IMR-90 (cell line): ENCODE results near the gene GAS2L2. TPM values are rescaled to one million over a fixed set of nuclear protein-coding genes. Genes with fewer than 3 reads are reported as not detected.

Source experiments
- ATAC-seq: fragments of 200-7000 bp; cut with Tn5 transposase; 2 replicates; pipeline ENCODE4 v1.9.1; 2020; ENCODE audit warnings: low read depth, mild to moderate bottlenecking, moderate library complexity
- BruUV-seq: library from RNA; stranded (reverse); fragments of 400-500 nt; replicated peaks from 2 replicates; lab custom pipeline; 2021; lab: Mats Ljungman, UMichigan
- CTCF ChIA-PET: fragments of 300-600 bp; formaldehyde crosslinking; extraction: SDS; loops from one replicate; lab custom pipeline; 2021; ENCODE audit warnings: antibody characterized with exemption; lab: Yijun Ruan, JAX
- POLR2A ChIA-PET: fragments of 300-600 bp; sonication (Branson Sonifier 250); formaldehyde crosslinking; loops from one replicate; lab custom pipeline; 2022; ENCODE audit warnings: antibody characterized with exemption; ENCODE audit not compliant: unreplicated experiment; lab: Charles Lee
- DNase-seq: peaks from one replicate; pipeline ENCODE4 v3.0.0; 2013
- H2AFZ ChIP-seq: replicated peaks from 2 replicates; pipeline ENCODE3; 2013; ENCODE audit warnings: low read length, mild to moderate bottlenecking; ENCODE audit not compliant: poor library complexity
- H2AK5ac ChIP-seq: 2 replicates; pipeline ENCODE4 v1.6.1; 2013; ENCODE audit warnings: low read depth, low read length, inconsistent platforms
- H2AK9ac ChIP-seq: replicated peaks from 2 replicates; pipeline ENCODE3; 2013; ENCODE audit warnings: mild to moderate bottlenecking, low read depth, low read length, moderate library complexity; ENCODE audit not compliant: poor library complexity
- H2BK120ac ChIP-seq: 2 replicates; pipeline ENCODE4 v1.6.1; 2013; ENCODE audit warnings: low read depth, low read length, inconsistent platforms
- H2BK15ac ChIP-seq: 3 replicates; pipeline ENCODE4 v1.6.1; 2013; ENCODE audit warnings: low read depth, low read length, inconsistent platforms
- H2BK20ac ChIP-seq: 2 replicates; pipeline ENCODE4 v1.6.1; 2013; ENCODE audit warnings: low read depth, mild to moderate bottlenecking, inconsistent platforms, low read length, moderate library complexity
- H2BK5ac ChIP-seq: 2 replicates; pipeline ENCODE4 v1.6.1; 2013; ENCODE audit warnings: mild to moderate bottlenecking, low read depth, low read length, inconsistent platforms; ENCODE audit not compliant: poor library complexity, severe bottlenecking
- H3K14ac ChIP-seq: replicated peaks from 2 replicates; pipeline ENCODE4 v1.6.1; 2013; ENCODE audit warnings: low read depth, low read length, inconsistent platforms
- H3K18ac ChIP-seq: 2 replicates; pipeline ENCODE4 v1.6.1; 2013; ENCODE audit warnings: low read depth, low read length, control low read depth
- H3K23ac ChIP-seq: 2 replicates; pipeline ENCODE4 v1.6.1; 2013; ENCODE audit warnings: low read depth, low read length, inconsistent platforms
- H3K27ac ChIP-seq: 2 replicates; pipeline ENCODE4 v1.5.1; 2013; ENCODE audit warnings: mild to moderate bottlenecking, control low read depth, low read length; ENCODE audit not compliant: insufficient read depth
- H3K27me3 ChIP-seq: 2 replicates; pipeline ENCODE4 v1.6.1; 2013; ENCODE audit warnings: low read length; ENCODE audit not compliant: control insufficient read depth, insufficient read depth
- H3K36me3 ChIP-seq: 2 replicates; pipeline ENCODE4 v1.6.1; 2013; ENCODE audit warnings: low read length, mixed read lengths; ENCODE audit not compliant: control insufficient read depth, insufficient read depth
- H3K4ac ChIP-seq: 2 replicates; pipeline ENCODE4 v1.6.1; 2013; ENCODE audit warnings: low read depth, low read length, inconsistent platforms
- H3K4me1 ChIP-seq: 2 replicates; pipeline ENCODE4 v1.6.1; 2013; ENCODE audit warnings: low read length, mixed read lengths; ENCODE audit not compliant: control insufficient read depth, insufficient read depth
- H3K4me2 ChIP-seq: 2 replicates; pipeline ENCODE4 v1.6.1; 2013; ENCODE audit warnings: low read depth, mild to moderate bottlenecking, control low read depth, low read length, moderate library complexity
- H3K4me3 ChIP-seq: 2 replicates; pipeline ENCODE4 v1.5.1; 2013; ENCODE audit warnings: low read depth, mild to moderate bottlenecking, control low read depth, low read length, moderate library complexity; ENCODE audit not compliant: insufficient read depth
- H3K56ac ChIP-seq: 2 replicates; pipeline ENCODE4 v1.6.1; 2013; ENCODE audit warnings: low read length, inconsistent platforms; ENCODE audit not compliant: insufficient read depth; ENCODE audit errors: extremely low read depth
- H3K79me1 ChIP-seq, 2 experiments: 2 replicates each; pipeline ENCODE4 v1.6.1; 2013; ENCODE audit warnings: low read length in 2 of 2, inconsistent platforms in 1 of 2, low read depth in 1 of 2
- H3K9ac ChIP-seq: 2 replicates; pipeline ENCODE4 v1.6.1; 2013; ENCODE audit warnings: low read depth, low read length, control low read depth
- H3K9me1 ChIP-seq: 2 replicates; pipeline ENCODE4 v1.6.1; 2013; ENCODE audit warnings: low read length, inconsistent platforms; ENCODE audit not compliant: insufficient read depth
- H3K9me3 ChIP-seq: 2 replicates; pipeline ENCODE4 v1.6.1; 2013; ENCODE audit warnings: low read length; ENCODE audit not compliant: control insufficient read depth, insufficient read depth
- H4K20me1 ChIP-seq: 2 replicates; pipeline ENCODE4 v1.6.1; 2013; ENCODE audit warnings: low read length, inconsistent platforms; ENCODE audit not compliant: insufficient read depth
- H4K5ac ChIP-seq: 2 replicates; pipeline ENCODE4 v1.6.1; 2013; ENCODE audit warnings: mild to moderate bottlenecking, low read depth, low read length, control low read depth
- H4K8ac ChIP-seq, 2 experiments: 2 replicates each; pipeline ENCODE4 v1.6.1; 2013; ENCODE audit warnings: low read depth in 2 of 2, low read length in 2 of 2, control low read depth in 1 of 2, inconsistent platforms in 1 of 2
- H4K91ac ChIP-seq: 2 replicates; pipeline ENCODE4 v1.6.1; 2013; ENCODE audit warnings: low read depth, low read length, inconsistent platforms; ENCODE audit not compliant: insufficient read depth
- CEBPB ChIP-seq: IDR thresholded peaks from 2 replicates; pipeline ENCODE4 v1.6.1; 2012; ENCODE audit warnings: low read depth, low read length, improper control_type of control experiment
- CHD1 ChIP-seq: IDR thresholded peaks from 2 replicates; pipeline ENCODE4 v1.6.1; 2012; ENCODE audit warnings: low read depth, low read length, improper control_type of control experiment
- FOS ChIP-seq: fragments of 150-350 bp; IDR thresholded peaks from 2 replicates; pipeline ENCODE4 v1.6.1; 2016; ENCODE audit warnings: low read depth, low read length
- MAFK ChIP-seq: IDR thresholded peaks from 2 replicates; pipeline ENCODE4 v1.6.1; 2012; ENCODE audit warnings: low read depth, low read length, improper control_type of control experiment
- MAZ ChIP-seq: IDR thresholded peaks from 2 replicates; pipeline ENCODE4 v1.6.1; 2012; ENCODE audit warnings: low read depth, mild to moderate bottlenecking, low read length, improper control_type of control experiment, moderate library complexity, borderline replicate concordance
- MXI1 ChIP-seq: IDR thresholded peaks from 2 replicates; pipeline ENCODE4 v1.6.1; 2012; ENCODE audit warnings: low read depth, mild to moderate bottlenecking, low read length, moderate library complexity, borderline replicate concordance
- NFE2L2 ChIP-seq: fragments of 150-350 bp; IDR thresholded peaks from 2 replicates; pipeline ENCODE4 v1.6.1; 2016; ENCODE audit warnings: low read depth, mild to moderate bottlenecking, low read length
- POLR2A ChIP-seq: IDR thresholded peaks from 2 replicates; pipeline ENCODE4 v1.6.1; 2012; ENCODE audit warnings: mild to moderate bottlenecking, low read depth, low read length
- RAD21 ChIP-seq: IDR thresholded peaks from 2 replicates; pipeline ENCODE4 v1.6.1; 2012; ENCODE audit warnings: low read length, improper control_type of control experiment
- RCOR1 ChIP-seq: IDR thresholded peaks from 2 replicates; pipeline ENCODE4 v1.6.1; 2012; ENCODE audit warnings: mild to moderate bottlenecking, low read length, improper control_type of control experiment; ENCODE audit not compliant: insufficient replicate concordance
- SMC3 ChIP-seq: fragments of 150-350 bp; IDR thresholded peaks from 2 replicates; pipeline ENCODE4 v1.6.1; 2016; ENCODE audit warnings: low read depth, mild to moderate bottlenecking, antibody characterized with exemption, low read length, moderate library complexity
- WGBS, 2 experiments: methylation state at CpG; one replicate each; pipeline versions ENCODE4 v1.1.5 to v1.1.7; 2013; ENCODE audit warnings: missing lambda C conversion rate in 2 of 2; ENCODE audit not compliant: insufficient read length in 1 of 2; ENCODE audit errors: extremely low coverage in 2 of 2; 5-methylcytosine and 5-hydroxymethylcytosine counted together
- dilution Hi-C: fragments of 300-500 bp; cut with HindIII; formaldehyde crosslinking; loops from one replicate; pipeline ENCODE4 v1.14.3; 2018; ENCODE audit warnings: low sequenced_read_pairs; ENCODE audit not compliant: unreplicated experiment
- in situ Hi-C: fragments of 300-500 bp; cut with MboI; formaldehyde crosslinking; loops from 3 replicates; pipeline ENCODE4 v1.14.3; 2019; ENCODE audit warnings: low sequenced_read_pairs, inconsistent platforms, mixed read lengths
- intact Hi-C: fragments of 100-400 bp; cut with micrococcal nuclease; formaldehyde crosslinking; loops from 2 replicates; pipeline ENCODE4 v1.10.0; 2022
- polyA plus RNA-seq, 3 experiments: library from polyadenylated mRNA; depleted of rRNA; stranded (reverse); fragments of >200 nt; gene quantifications; 2 replicates each; pipeline ENCODE4 v1.2.3, GENCODE V29; 2012; ENCODE audit warnings: low replicate concordance in 1 of 3
- total RNA-seq: library from RNA; depleted of rRNA; stranded (reverse); fragments of >200 nt; gene quantifications from 2 replicates; pipeline ENCODE4 v1.2.3, GENCODE V29; 2012
- TF ChIP-seq, protein P1 (sequence below): fragments of 150-350 bp; IDR thresholded peaks from 2 replicates; pipeline ENCODE4 v1.6.1; 2017; ENCODE audit warnings: mild to moderate bottlenecking, antibody characterized with exemption, low read length, low read depth
- TF ChIP-seq, protein P2 (sequence below): conservative IDR thresholded peaks from 2 replicates; pipeline ENCODE4 v1.5.1; 2012; ENCODE audit warnings: mild to moderate bottlenecking, low read depth, low read length, improper control_type of control experiment
- TF ChIP-seq, protein P3 (sequence below): fragments of 150-350 bp; IDR thresholded peaks from 2 replicates; pipeline ENCODE4 v1.6.1; 2016; ENCODE audit warnings: low read depth, mild to moderate bottlenecking, low read length, moderate library complexity, borderline replicate concordance

The GAS2L2 gene
- total and polyA plus RNA-seq, 2 of the 4 experiments (the other 2 are of a cell fraction) = 0.02 TPM; not detected in 1

DNA sequence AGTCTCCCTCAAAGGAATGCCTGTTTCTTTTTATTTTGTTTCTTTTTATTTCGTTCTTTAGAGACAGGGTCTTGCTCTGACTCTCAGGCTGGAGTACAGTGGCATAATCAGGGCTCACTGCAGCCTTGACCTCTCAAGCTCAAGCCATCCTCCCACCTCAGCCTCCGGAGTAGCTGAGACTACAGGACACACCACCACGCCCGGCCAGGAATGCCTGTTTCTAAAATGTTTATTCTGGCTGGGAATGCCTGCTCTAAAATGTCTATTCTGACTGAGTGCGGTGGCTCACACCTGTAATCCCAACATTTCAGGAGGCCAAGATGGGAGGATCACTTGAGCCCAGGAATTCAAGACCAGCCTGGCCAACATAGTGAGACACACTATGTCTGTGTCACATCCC, 44.9 kb upstream of the GAS2L2 start:
- Histone ChIP-seq H3K9ac (no peak overlapping the region), H3K4me1 (no peaks in the 10 kb centered on the region; the same call in 1 of the 2 replicates), H2BK120ac (no peak overlapping the region), H3K56ac (no peak overlapping the region), H3K27ac (no peak overlapping the region), H3K4ac (no peak overlapping the region), H3K27me3 (peaks cover 59% of the 10 kb centered on the region), H3K4me3 (no peak overlapping the region), H2BK20ac (no peak overlapping the region), H3K79me1 (no peaks in the 10 kb centered on the region), H3K18ac (no peak overlapping the region), H4K5ac (no peak overlapping the region), H4K91ac (no peak overlapping the region), H3K23ac (no peak overlapping the region), H2AFZ (no peak overlapping the region), H3K36me3 (no peaks in the 10 kb centered on the region), H3K9me3 (no peaks in the 10 kb centered on the region), H2AK9ac (no peak overlapping the region), H2BK15ac (no peak overlapping the region), H4K20me1 (no peaks in the 10 kb centered on the region), H2AK5ac (no peak overlapping the region), H2BK5ac (no peak overlapping the region), H3K4me2 (no peak overlapping the region), H3K14ac (no peak overlapping the region), H3K9me1 (no peaks in the 10 kb centered on the region), H4K8ac (no peak overlapping the region)
- no CpG with 5 or more reads among the region's 5 CpGs for WGBS, 2 experiments
- dilution Hi-C loops = no loop called here
- no TSS peak for BruUV-seq
- ChIA-PET POLR2A (no interaction called here), CTCF (interaction anchor here (0.9 to 1.1 kb wide), 2 partner anchors 11 to 19 kb away, joined by 3 read pairs; no protein-coding TSS in a partner anchor)
- in situ Hi-C loops = no loop called here
- DNase-seq (no peak), ATAC-seq (no peak)
- intact Hi-C loops = no loop called here
- TF ChIP-seq NFE2L2 (no peak), MXI1 (no peak), FOS (no peak), MAZ (no peak), POLR2A (no peak), MAFK (no peak), CEBPB (no peak), RCOR1 (no peak), SMC3 (no peak), CHD1 (no peak), RAD21 (no peak)
- TF ChIP-seq, protein P1, sequence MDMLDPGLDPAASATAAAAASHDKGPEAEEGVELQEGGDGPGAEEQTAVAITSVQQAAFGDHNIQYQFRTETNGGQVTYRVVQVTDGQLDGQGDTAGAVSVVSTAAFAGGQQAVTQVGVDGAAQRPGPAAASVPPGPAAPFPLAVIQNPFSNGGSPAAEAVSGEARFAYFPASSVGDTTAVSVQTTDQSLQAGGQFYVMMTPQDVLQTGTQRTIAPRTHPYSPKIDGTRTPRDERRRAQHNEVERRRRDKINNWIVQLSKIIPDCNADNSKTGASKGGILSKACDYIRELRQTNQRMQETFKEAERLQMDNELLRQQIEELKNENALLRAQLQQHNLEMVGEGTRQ = no peak
- TF ChIP-seq, protein P2, sequence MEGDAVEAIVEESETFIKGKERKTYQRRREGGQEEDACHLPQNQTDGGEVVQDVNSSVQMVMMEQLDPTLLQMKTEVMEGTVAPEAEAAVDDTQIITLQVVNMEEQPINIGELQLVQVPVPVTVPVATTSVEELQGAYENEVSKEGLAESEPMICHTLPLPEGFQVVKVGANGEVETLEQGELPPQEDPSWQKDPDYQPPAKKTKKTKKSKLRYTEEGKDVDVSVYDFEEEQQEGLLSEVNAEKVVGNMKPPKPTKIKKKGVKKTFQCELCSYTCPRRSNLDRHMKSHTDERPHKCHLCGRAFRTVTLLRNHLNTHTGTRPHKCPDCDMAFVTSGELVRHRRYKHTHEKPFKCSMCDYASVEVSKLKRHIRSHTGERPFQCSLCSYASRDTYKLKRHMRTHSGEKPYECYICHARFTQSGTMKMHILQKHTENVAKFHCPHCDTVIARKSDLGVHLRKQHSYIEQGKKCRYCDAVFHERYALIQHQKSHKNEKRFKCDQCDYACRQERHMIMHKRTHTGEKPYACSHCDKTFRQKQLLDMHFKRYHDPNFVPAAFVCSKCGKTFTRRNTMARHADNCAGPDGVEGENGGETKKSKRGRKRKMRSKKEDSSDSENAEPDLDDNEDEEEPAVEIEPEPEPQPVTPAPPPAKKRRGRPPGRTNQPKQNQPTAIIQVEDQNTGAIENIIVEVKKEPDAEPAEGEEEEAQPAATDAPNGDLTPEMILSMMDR = no peak
- TF ChIP-seq, protein P3, sequence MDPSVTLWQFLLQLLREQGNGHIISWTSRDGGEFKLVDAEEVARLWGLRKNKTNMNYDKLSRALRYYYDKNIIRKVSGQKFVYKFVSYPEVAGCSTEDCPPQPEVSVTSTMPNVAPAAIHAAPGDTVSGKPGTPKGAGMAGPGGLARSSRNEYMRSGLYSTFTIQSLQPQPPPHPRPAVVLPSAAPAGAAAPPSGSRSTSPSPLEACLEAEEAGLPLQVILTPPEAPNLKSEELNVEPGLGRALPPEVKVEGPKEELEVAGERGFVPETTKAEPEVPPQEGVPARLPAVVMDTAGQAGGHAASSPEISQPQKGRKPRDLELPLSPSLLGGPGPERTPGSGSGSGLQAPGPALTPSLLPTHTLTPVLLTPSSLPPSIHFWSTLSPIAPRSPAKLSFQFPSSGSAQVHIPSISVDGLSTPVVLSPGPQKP = no peak
